Activated CD8-positive, alpha-beta T cell treated with anti-CD3 and anti-CD28 coated beads, Interleukin-2, amount 10 ng/mL, durations not matched to agents 7 days and 5 days (primary cell): Measurements from ENCODE around the gene CHST11. TPM values are rescaled to one million over a fixed set of nuclear protein-coding genes. Genes with fewer than 3 reads are reported as not detected.
A peak's percentile ranks its signal among the peaks of the same experiment; 100 is the strongest.

Experiments
- ATAC-seq: fragments of 150-1000 bp; cut with Tn5 transposase; one replicate; pipeline ENCODE4 v1.10.0; 2021; ENCODE audit warnings: moderate library complexity
- CTCF ChIA-PET: fragments of 350-600 bp; sonication (Branson Sonifier 250); formaldehyde crosslinking; loops from one replicate; lab custom pipeline; 2021; ENCODE audit warnings: antibody characterized with exemption; lab: Charles Lee
- POLR2A ChIA-PET: fragments of 350-600 bp; sonication (Branson Sonifier 250); formaldehyde crosslinking; loops from one replicate; lab custom pipeline; 2021; ENCODE audit warnings: antibody characterized with exemption; lab: Charles Lee
- DNase-seq: peaks from one replicate; pipeline ENCODE4 v3.0.0-alpha.2; 2020
- H3K27ac Mint-ChIP-seq: one replicate; pipeline ENCODE4 v1.8.0; 2021; ENCODE audit warnings: mild to moderate bottlenecking, mixed read lengths
- H3K27me3 Mint-ChIP-seq: one replicate; pipeline ENCODE4 v1.8.0; 2021; ENCODE audit warnings: low read depth, mixed read lengths
- H3K36me3 Mint-ChIP-seq: one replicate; pipeline ENCODE4 v1.8.0; 2021; ENCODE audit warnings: low read depth, mixed read lengths
- H3K4me1 Mint-ChIP-seq: one replicate; pipeline ENCODE4 v1.8.0; 2021; ENCODE audit warnings: low read depth, mixed read lengths
- H3K4me3 Mint-ChIP-seq: one replicate; pipeline ENCODE4 v1.8.0; 2021; ENCODE audit warnings: mild to moderate bottlenecking, mixed read lengths
- H3K9me3 Mint-ChIP-seq: one replicate; pipeline ENCODE4 v1.8.0; 2022; ENCODE audit warnings: mixed read lengths; ENCODE audit not compliant: insufficient read depth
- total RNA-seq, 2 experiments: library from RNA; stranded (reverse); gene quantifications; one replicate each; pipeline ENCODE4 v1.2.3, GENCODE V29; 2021

CHST11 gene
- total RNA-seq, 2 experiments from 2014 or later: 82.1 to 85.2 TPM

DNA sequence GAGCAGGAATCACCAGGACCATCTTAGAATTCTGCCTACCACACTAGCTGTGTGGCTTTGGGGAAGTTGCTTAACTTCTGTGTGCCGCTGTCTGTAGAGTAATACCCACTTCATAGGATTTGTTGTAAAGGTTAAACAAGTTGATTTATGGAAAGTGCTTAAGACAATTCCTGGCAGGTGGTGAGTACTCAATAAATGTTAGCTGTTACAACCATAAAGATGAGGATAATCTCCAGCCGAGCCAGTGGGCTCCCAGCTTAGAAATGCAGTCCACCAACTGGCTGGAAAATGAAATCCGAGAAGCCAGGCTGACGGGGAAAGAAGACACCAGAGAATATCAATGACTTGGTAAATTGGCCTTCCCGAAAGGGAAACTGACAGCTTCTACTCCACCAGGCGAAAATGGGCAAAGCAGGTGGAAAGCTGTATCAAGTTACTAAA lies 173.5 kb downstream of the CHST11 start:
- H3K4me3 Mint-ChIP-seq: no peak overlapping the region
- peaks cover 18% of the 10 kb centered on the region for H3K4me1 Mint-ChIP-seq
- ChIA-PET CTCF (interaction anchor here (0.7 kb wide), 1 partner anchor 122 kb away, joined by 3 read pairs; no protein-coding TSS in a partner anchor), POLR2A (no interaction called here)
- no peaks in the 10 kb centered on the region for H3K27me3 Mint-ChIP-seq
- H3K36me3 Mint-ChIP-seq: peaks cover 50% of the 10 kb centered on the region
- ATAC-seq: no peak
- H3K27ac Mint-ChIP-seq: no peak overlapping the region
- no peaks in the 10 kb centered on the region for H3K9me3 Mint-ChIP-seq
- DNase-seq: no peak

DNA sequence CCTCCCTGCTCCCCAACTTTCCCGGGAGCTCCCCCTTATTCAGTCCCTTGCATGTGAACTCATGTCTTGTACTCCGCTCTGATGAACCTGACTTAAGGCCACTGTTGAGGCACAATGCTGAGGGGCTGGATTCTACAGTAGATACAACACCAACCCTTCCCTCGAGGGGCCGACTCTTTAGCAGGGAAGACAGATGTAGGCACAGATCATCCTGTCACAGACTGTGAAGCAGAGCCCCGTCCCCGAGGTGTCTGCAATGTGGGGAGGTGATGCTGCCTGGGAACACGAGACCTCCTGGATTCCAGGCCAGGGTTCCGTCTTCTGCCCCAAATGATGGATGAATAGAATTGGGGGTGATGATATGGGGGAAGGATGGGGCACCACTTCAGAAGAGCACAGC lies 175.1 kb downstream of the CHST11 start:
- POLR2A ChIA-PET: no interaction called here
- no peak for ATAC-seq
- DNase-seq: no peak
- CTCF ChIA-PET: interaction anchor here (1.3 kb wide), 1 partner anchor 12 kb away, joined by 3 read pairs; no protein-coding TSS in a partner anchor
- Mint-ChIP-seq H3K27me3 (no peaks in the 10 kb centered on the region), H3K9me3 (no peaks in the 10 kb centered on the region), H3K27ac (peak overlapping the region; percentile 46), H3K4me1 (peaks cover 25% of the 10 kb centered on the region), H3K4me3 (no peak overlapping the region), H3K36me3 (peaks cover 55% of the 10 kb centered on the region)

DNA sequence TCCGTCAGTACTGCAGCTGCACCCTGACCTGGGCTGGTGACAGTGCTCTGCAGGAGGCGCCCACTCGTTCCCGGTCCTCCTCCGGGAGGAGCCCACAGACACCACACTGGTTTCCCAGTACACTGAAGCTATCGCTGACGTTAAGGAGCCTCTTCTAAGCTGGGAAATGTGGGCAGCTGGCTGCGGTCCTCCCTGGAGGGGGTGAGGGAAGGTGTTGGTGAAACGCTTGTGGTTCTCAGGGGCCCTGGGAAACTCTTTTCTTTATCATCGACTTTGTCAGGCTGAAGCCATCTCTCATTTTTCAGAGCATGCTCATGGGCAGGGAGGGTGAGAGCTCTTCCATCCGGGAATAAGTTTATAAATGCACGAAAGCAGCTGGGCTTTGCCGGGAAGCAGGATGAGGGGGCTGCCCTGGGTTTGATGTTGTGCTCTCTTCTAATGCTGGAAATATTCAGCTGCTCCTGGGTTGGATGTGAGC lies 176.0 kb downstream of the CHST11 start:
- no peak overlapping the region for H3K4me3 Mint-ChIP-seq
- ChIA-PET CTCF (no interaction called here), POLR2A (no interaction called here)
- DNase-seq (no peak), ATAC-seq (no peak)
- no peaks in the 10 kb centered on the region for H3K27me3 Mint-ChIP-seq
- H3K27ac Mint-ChIP-seq: no peak overlapping the region
- H3K36me3 Mint-ChIP-seq: peaks cover 58% of the 10 kb centered on the region
- peaks cover 29% of the 10 kb centered on the region for H3K4me1 Mint-ChIP-seq
- H3K9me3 Mint-ChIP-seq: no peaks in the 10 kb centered on the region

- POLR2A ChIA-PET: no interaction called here
- peak overlapping the region; percentile 18 for H3K27ac Mint-ChIP-seq
- H3K4me1 Mint-ChIP-seq: peaks cover 42% of the 10 kb centered on the region
- no peak overlapping the region for H3K4me3 Mint-ChIP-seq
- ATAC-seq (no peak), DNase-seq (no peak)
- H3K9me3 Mint-ChIP-seq: peaks cover 4% of the 10 kb centered on the region
- peaks cover 55% of the 10 kb centered on the region for H3K36me3 Mint-ChIP-seq
- CTCF ChIA-PET: no interaction called here
- H3K27me3 Mint-ChIP-seq: no peaks in the 10 kb centered on the region
Observed at GRCh38 chr12:104634044-104634443, 177.3 kb downstream of the CHST11 start.

DNA sequence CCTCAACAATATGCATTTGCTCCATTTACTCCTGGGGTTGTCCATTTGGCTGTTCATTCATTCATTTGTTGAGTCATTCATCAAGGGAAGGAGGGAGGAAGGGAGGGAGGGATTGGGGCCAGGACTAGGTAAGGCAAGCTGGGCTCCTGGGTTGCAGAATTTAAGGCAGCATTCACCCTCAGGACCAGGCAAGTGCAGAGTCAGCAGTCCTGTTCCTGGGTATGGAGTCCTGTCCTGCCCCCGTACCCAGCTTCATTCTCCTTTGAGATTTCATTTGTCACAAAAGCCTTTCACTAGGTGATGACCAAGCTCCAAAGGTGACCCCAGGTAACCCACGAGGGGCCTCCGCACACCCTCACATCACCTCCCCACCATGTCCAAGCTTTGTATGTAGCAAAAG lies 178.1 kb downstream of the CHST11 start:
- H3K4me1 Mint-ChIP-seq: peaks cover 43% of the 10 kb centered on the region
- POLR2A ChIA-PET: no interaction called here

DNA sequence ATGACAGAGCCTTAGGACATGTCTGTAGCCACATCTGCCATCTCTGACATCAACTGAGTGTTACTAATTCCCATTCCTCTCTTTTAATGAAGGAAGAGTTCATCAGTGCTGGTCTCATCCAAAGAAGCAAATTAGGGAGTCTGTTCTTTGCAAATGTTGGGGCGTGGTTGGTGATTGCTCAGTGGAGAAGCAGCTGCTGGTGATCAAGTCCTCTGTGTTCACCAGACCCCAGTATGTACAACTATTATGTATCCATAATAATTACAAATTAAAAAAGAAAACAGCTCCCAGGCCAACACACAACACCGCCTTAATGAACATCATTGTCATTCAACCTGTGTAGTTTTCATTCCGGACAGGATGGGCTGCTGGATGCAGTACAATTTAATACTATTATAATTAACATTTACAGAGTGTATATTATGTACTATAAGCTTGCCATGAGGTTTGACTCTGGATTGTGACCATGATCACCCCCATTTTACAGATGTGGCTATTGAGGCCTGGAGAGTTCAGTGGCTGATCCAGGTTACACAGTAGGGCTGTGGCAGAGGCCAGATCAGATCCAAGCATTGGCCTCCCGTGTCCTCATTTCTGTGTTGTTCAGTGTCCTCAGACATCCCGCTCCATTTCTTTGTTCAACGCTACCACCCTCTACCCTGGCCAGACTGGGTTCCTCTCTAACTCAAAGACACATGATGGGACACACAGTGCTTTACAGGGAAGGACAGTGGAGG lies 179.0 kb downstream of the CHST11 start:
- CTCF ChIA-PET: no interaction called here
- Mint-ChIP-seq H3K9me3 (peaks cover 12% of the 10 kb centered on the region), H3K4me3 (no peak overlapping the region), H3K36me3 (peaks cover 65% of the 10 kb centered on the region), H3K4me1 (peaks cover 43% of the 10 kb centered on the region), H3K27ac (no peak overlapping the region), H3K27me3 (no peaks in the 10 kb centered on the region)
- DNase-seq: no peak
- ATAC-seq: no peak
- POLR2A ChIA-PET: interaction anchor here (0.6 kb wide), 1 partner anchor 133 kb away, joined by 3 read pairs; no protein-coding TSS in a partner anchor

More for the DNA sequence above, 178.1 kb downstream of the CHST11 start:
- peaks cover 62% of the 10 kb centered on the region for H3K36me3 Mint-ChIP-seq
- no peak overlapping the region for H3K4me3 Mint-ChIP-seq
- CTCF ChIA-PET: no interaction called here
- peaks cover 11% of the 10 kb centered on the region for H3K9me3 Mint-ChIP-seq
- no peak for ATAC-seq
- DNase-seq: no peak
- no peak overlapping the region for H3K27ac Mint-ChIP-seq
- no peaks in the 10 kb centered on the region for H3K27me3 Mint-ChIP-seq

GRCh38 chr12:104636496-104636895 lies 179.7 kb downstream of the CHST11 start:
- Mint-ChIP-seq H3K36me3 (peaks cover 70% of the 10 kb centered on the region), H3K4me1 (peaks cover 43% of the 10 kb centered on the region), H3K27me3 (no peaks in the 10 kb centered on the region), H3K27ac (no peak overlapping the region), H3K9me3 (peaks cover 12% of the 10 kb centered on the region), H3K4me3 (no peak overlapping the region)
- ATAC-seq (no peak), DNase-seq (no peak)
- CTCF ChIA-PET: interaction anchor here (0.8 kb wide), 1 partner anchor 142 kb away, joined by 4 read pairs; no protein-coding TSS in a partner anchor
- POLR2A ChIA-PET: interaction anchor here (0.6 kb wide), 1 partner anchor 133 kb away, joined by 3 read pairs; no protein-coding TSS in a partner anchor

DNA sequence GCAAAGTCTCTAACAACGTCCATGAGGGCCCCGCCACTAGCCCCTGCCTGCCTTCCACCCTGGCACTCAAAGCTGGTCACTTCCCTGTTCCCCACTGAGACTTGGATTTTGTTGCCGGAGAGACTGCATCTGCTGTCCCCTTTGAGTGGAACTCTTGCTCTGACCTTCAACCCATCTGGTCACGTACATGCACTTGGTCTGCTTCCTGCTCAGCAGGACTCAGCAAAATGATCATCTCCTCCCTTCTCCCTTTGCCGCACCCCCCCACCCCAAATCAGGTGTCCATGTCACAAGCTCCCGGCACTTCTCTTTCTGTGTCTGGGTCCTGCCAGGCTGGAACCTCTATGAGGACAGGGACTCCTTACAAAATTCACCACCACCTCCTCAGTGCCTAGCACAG lies 180.9 kb downstream of the CHST11 start:
- CTCF ChIA-PET: no interaction called here
- Mint-ChIP-seq H3K4me1 (peaks cover 41% of the 10 kb centered on the region), H3K4me3 (no peak overlapping the region), H3K36me3 (peaks cover 69% of the 10 kb centered on the region), H3K9me3 (peaks cover 12% of the 10 kb centered on the region), H3K27ac (peak overlapping the region; percentile 33), H3K27me3 (no peaks in the 10 kb centered on the region)
- ATAC-seq (no peak), DNase-seq (no peak)
- POLR2A ChIA-PET: no interaction called here

- POLR2A ChIA-PET: interaction anchor here (0.6 kb wide), 1 partner anchor 78 kb away, joined by 3 read pairs; no protein-coding TSS in a partner anchor
- peak overlapping the region; percentile 33 for H3K27ac Mint-ChIP-seq
- no peak overlapping the region for H3K4me3 Mint-ChIP-seq
- DNase-seq: no peak
- peaks cover 12% of the 10 kb centered on the region for H3K9me3 Mint-ChIP-seq
- no peak for ATAC-seq
- CTCF ChIA-PET: no interaction called here
- H3K36me3 Mint-ChIP-seq: peaks cover 69% of the 10 kb centered on the region
- H3K27me3 Mint-ChIP-seq: no peaks in the 10 kb centered on the region
- H3K4me1 Mint-ChIP-seq: peaks cover 40% of the 10 kb centered on the region
Observed at GRCh38 chr12:104638218-104638850, 181.6 kb downstream of the CHST11 start.

DNA sequence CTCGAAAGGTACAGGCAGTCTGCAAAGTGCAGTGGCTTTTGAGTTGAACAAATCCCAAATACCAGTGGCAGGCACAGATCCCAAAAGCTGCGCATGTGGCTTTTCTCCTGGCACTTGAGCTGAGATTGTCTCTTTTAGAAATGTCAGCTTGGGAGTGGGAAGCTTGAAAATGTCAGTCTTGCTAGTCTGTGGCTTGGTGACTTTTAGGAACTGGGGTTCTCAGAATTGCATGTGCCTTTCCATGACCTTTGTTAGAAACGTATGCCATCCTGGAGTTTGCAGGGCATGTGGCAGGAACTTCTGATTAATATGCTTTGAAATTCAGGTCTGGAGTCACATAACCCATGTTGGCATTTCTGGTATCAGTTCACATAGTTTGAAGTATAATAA lies 182.1 kb downstream of the CHST11 start:
- H3K36me3 Mint-ChIP-seq: peaks cover 70% of the 10 kb centered on the region
- POLR2A ChIA-PET: no interaction called here
- no peaks in the 10 kb centered on the region for H3K27me3 Mint-ChIP-seq

DNA sequence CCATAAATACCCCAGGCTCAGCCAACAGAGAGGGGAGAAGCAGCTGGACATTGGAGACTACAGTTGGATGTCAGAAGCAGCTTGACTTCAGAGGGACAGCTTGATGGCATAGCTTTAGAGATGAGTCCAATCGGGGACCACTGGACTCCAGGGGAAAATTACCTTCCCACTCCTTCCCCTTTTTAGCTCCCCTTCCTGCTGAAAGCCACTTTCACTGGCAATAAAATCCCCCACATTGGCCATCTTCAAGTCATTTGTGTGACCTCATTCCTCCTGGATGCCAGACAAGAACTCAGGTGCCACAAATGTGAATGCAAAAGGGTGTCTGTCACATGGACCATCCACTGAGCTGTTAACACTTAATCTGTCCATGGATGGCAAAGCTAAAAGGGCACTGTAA lies 184.2 kb downstream of the CHST11 start:
- CTCF ChIA-PET: interaction anchor here (1.4 kb wide), 1 partner anchor 259 kb away, joined by 3 read pairs; no protein-coding TSS in a partner anchor
- peaks cover 69% of the 10 kb centered on the region for H3K36me3 Mint-ChIP-seq
- no peaks in the 10 kb centered on the region for H3K27me3 Mint-ChIP-seq
- peaks cover 46% of the 10 kb centered on the region for H3K4me1 Mint-ChIP-seq
- no peak overlapping the region for H3K4me3 Mint-ChIP-seq
- DNase-seq: no peak
- ATAC-seq: no peak
- peak overlapping the region; percentile 30 for H3K27ac Mint-ChIP-seq
- POLR2A ChIA-PET: no interaction called here
- peaks cover 12% of the 10 kb centered on the region for H3K9me3 Mint-ChIP-seq

More for the DNA sequence above, 182.1 kb downstream of the CHST11 start:
- no peak for ATAC-seq
- Mint-ChIP-seq H3K9me3 (peaks cover 12% of the 10 kb centered on the region), H3K4me1 (peaks cover 44% of the 10 kb centered on the region), H3K4me3 (no peak overlapping the region), H3K27ac (no peak overlapping the region)
- CTCF ChIA-PET: no interaction called here
- no peak for DNase-seq

DNA sequence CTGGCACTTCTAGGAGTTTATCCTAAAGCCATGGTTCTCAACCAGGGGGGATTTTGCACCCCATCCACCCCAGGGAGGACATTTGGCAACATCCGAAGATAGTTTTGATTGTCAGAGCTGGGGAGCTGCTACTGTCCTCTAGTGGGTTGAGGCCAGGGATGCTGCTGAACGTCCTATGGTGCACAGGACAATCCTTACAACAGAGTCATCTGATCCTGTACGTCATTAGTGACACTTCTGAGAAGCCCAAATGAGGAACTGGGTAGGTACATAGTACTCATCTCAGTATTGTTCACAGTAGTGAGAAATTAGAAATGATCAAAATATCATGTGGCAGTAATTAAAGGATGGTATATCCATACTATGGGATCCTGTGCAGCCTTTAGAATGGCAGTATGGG lies 185.1 kb downstream of the CHST11 start:
- ChIA-PET POLR2A (no interaction called here), CTCF (no interaction called here)
- Mint-ChIP-seq H3K27ac (peak overlapping the region; percentile 15), H3K4me3 (no peak overlapping the region), H3K27me3 (no peaks in the 10 kb centered on the region), H3K9me3 (peaks cover 12% of the 10 kb centered on the region), H3K36me3 (peaks cover 71% of the 10 kb centered on the region), H3K4me1 (peaks cover 45% of the 10 kb centered on the region)
- ATAC-seq (no peak), DNase-seq (no peak)
